H1 (cell line): Measurements from ENCODE around the gene RCSD1. TPM values are rescaled to one million over a fixed set of nuclear protein-coding genes. Genes with fewer than 3 reads are reported as not detected.

Experiments
- CTCF ChIA-PET: fragments of 300-600 bp; sonication (Branson Sonifier 250); formaldehyde crosslinking; loops from one replicate; lab custom pipeline; 2021; ENCODE audit not compliant: partially characterized antibody; lab: Charles Lee
- POLR2A ChIA-PET: fragments of 300-600 bp; sonication (Branson Sonifier 250); formaldehyde crosslinking; loops from one replicate; lab custom pipeline; 2021; ENCODE audit warnings: inconsistent platforms; ENCODE audit not compliant: partially characterized antibody; lab: Charles Lee
- DNase-seq, 2 experiments: peaks; one replicate each; pipeline versions ENCODE4 v3.0.0 to v3.0.0-alpha.2; 2010 to 2022; ENCODE audit warnings: low spot score in 2 of 2, low read depth in 1 of 2, mixed read lengths in 1 of 2
- FAIRE-seq: peaks from 2 replicates; lab custom pipeline; 2011; peaks lifted over from hg19 to GRCh38; lab: Jason Lieb, UNC
- H2AFZ ChIP-seq: 2 replicates; pipeline ENCODE4 v1.8.1; 2012; ENCODE audit warnings: low read length, inconsistent platforms
- H2AK5ac ChIP-seq: 2 replicates; pipeline ENCODE4 v1.6.1; 2013; ENCODE audit warnings: low read depth, low read length
- H2BK120ac ChIP-seq: replicated peaks from 2 replicates; pipeline ENCODE3; 2013; ENCODE audit warnings: low read depth, low read length, inconsistent platforms
- H2BK12ac ChIP-seq: 2 replicates; pipeline ENCODE4 v1.6.1; 2013; ENCODE audit warnings: low read depth, low read length
- H2BK15ac ChIP-seq: 2 replicates; pipeline ENCODE4 v1.6.1; 2013; ENCODE audit warnings: low read length
- H2BK20ac ChIP-seq: 2 replicates; pipeline ENCODE4 v1.6.1; 2013; ENCODE audit warnings: low read length
- H2BK5ac ChIP-seq: 2 replicates; pipeline ENCODE4 v1.6.1; 2013; ENCODE audit warnings: low read depth, low read length
- H3K14ac ChIP-seq: 2 replicates; pipeline ENCODE4 v1.6.1; 2013; ENCODE audit warnings: inconsistent platforms; ENCODE audit not compliant: insufficient read length
- H3K18ac ChIP-seq: 2 replicates; pipeline ENCODE4 v1.6.1; 2013; ENCODE audit warnings: low read length; ENCODE audit errors: extremely low read depth
- H3K23ac ChIP-seq: 2 replicates; pipeline ENCODE4 v1.6.1; 2013; ENCODE audit warnings: inconsistent platforms; ENCODE audit not compliant: insufficient read length
- H3K23me2 ChIP-seq: 2 replicates; pipeline ENCODE4 v1.6.1; 2013; ENCODE audit warnings: low read depth, low read length
- H3K27ac ChIP-seq: 2 replicates; pipeline ENCODE4 v1.6.1; 2011; ENCODE audit warnings: low read depth, low read length, inconsistent platforms
- H3K27me3 ChIP-seq, 4 experiments: replicated peaks in 1 of 4; 1 replicate in 1 of 4; 2 replicates in 3 of 4; pipeline versions ENCODE4 v1.6.1 to v1.8.1; 2011 to 2013; ENCODE audit warnings: low read length in 3 of 4, mild to moderate bottlenecking in 3 of 4, inconsistent platforms in 2 of 4, mixed read lengths in 2 of 4, moderate library complexity in 1 of 4; ENCODE audit not compliant: control insufficient read depth in 3 of 4, insufficient read depth in 3 of 4; ENCODE audit errors: extremely low read depth in 1 of 4
- H3K36me3 ChIP-seq, 4 experiments: 2 replicates each; pipeline versions ENCODE4 v1.6.1 to v1.8.1; 2011 to 2013; ENCODE audit warnings: mild to moderate bottlenecking in 4 of 4, low read length in 3 of 4, moderate library complexity in 2 of 4, control low read depth in 1 of 4, inconsistent platforms in 1 of 4; ENCODE audit not compliant: insufficient read depth in 4 of 4, control insufficient read depth in 2 of 4
- H3K4ac ChIP-seq: replicated peaks from 2 replicates; pipeline ENCODE3; 2013; ENCODE audit warnings: low read length, low read depth, mixed read lengths, inconsistent platforms; ENCODE audit not compliant: insufficient read length
- H3K4me1 ChIP-seq, 4 experiments: replicated peaks in 1 of 4; 1 replicate in 1 of 4; 2 replicates in 3 of 4; pipeline versions ENCODE4 v1.6.1 to v1.8.1; 2011 to 2013; ENCODE audit warnings: low read length in 3 of 4, inconsistent platforms in 2 of 4, mixed read lengths in 1 of 4; ENCODE audit not compliant: insufficient read depth in 4 of 4, control insufficient read depth in 3 of 4
- H3K4me2 ChIP-seq, 2 experiments: 2 replicates each; pipeline versions ENCODE4 v1.6.1 to v1.8.1; 2011 to 2013; ENCODE audit warnings: low read depth in 2 of 2, low read length in 2 of 2, control low read depth in 1 of 2, inconsistent platforms in 1 of 2, mild to moderate bottlenecking in 1 of 2; ENCODE audit not compliant: insufficient read depth in 1 of 2
- H3K4me3 ChIP-seq, 4 experiments: fragments of 200-600, 300-600 bp in 1 of 4; sonication (generic), shearing (Covaris generic), sonication (Bioruptor Twin) in 1 of 4; 2 replicates each; pipeline versions ENCODE4 v1.5.1 to v1.8.1; 2011 to 2016; ENCODE audit warnings: low read length in 4 of 4, low read depth in 3 of 4, control low read depth in 2 of 4, inconsistent platforms in 2 of 4, mild to moderate bottlenecking in 2 of 4, mixed read lengths in 1 of 4, moderate library complexity in 1 of 4; ENCODE audit not compliant: insufficient read depth in 2 of 4; ENCODE audit errors: extremely low read depth in 1 of 4
- H3K56ac ChIP-seq: replicated peaks from 2 replicates; pipeline ENCODE3; 2013; ENCODE audit warnings: low read depth, mild to moderate bottlenecking, mixed read lengths, low read length, inconsistent platforms; ENCODE audit not compliant: insufficient read length
- H3K79me1 ChIP-seq: 2 replicates; pipeline ENCODE4 v1.6.1; 2013; ENCODE audit warnings: low read depth, low read length, control low read depth
- H3K79me2 ChIP-seq, 2 experiments: 2 replicates each; pipeline versions ENCODE4 v1.6.1 to v1.8.1; 2012 to 2013; ENCODE audit warnings: low read length in 2 of 2, mild to moderate bottlenecking in 2 of 2, inconsistent platforms in 1 of 2; ENCODE audit not compliant: insufficient read depth in 2 of 2, control insufficient read depth in 1 of 2
- H3K9ac ChIP-seq, 4 experiments: replicated peaks in 1 of 4; 1 replicate in 1 of 4; 2 replicates in 3 of 4; pipeline versions ENCODE4 v1.6.1 to v1.8.1; 2011 to 2013; ENCODE audit warnings: low read depth in 3 of 4, low read length in 3 of 4, control low read depth in 2 of 4, mild to moderate bottlenecking in 2 of 4, moderate library complexity in 2 of 4, inconsistent platforms in 1 of 4; ENCODE audit errors: extremely low read depth in 1 of 4
- H3K9me3 ChIP-seq, 2 experiments: 2 replicates each; pipeline versions ENCODE4 v1.6.1 to v1.8.1; 2012 to 2013; ENCODE audit warnings: mild to moderate bottlenecking in 2 of 2, moderate library complexity in 2 of 2, control low read depth in 1 of 2, inconsistent platforms in 1 of 2, low read depth in 1 of 2, low read length in 1 of 2, mixed read lengths in 1 of 2; ENCODE audit not compliant: insufficient read depth in 2 of 2
- H4K20me1 ChIP-seq, 2 experiments: replicated peaks in 1 of 2; 2 replicates each; pipeline versions ENCODE3 to v1.8.1; 2011 to 2013; ENCODE audit warnings: inconsistent platforms in 2 of 2, low read length in 2 of 2, mild to moderate bottlenecking in 1 of 2; ENCODE audit not compliant: insufficient read depth in 2 of 2, control insufficient read depth in 1 of 2
- H4K5ac ChIP-seq: 2 replicates; pipeline ENCODE4 v1.6.1; 2013; ENCODE audit warnings: low read length, low read depth, mixed read lengths, inconsistent platforms; ENCODE audit not compliant: insufficient read length
- H4K8ac ChIP-seq: 2 replicates; pipeline ENCODE4 v1.8.0; 2013; ENCODE audit warnings: mild to moderate bottlenecking, moderate library complexity, low read length, inconsistent platforms; ENCODE audit not compliant: insufficient read depth; ENCODE audit errors: extremely low read depth
- H4K91ac ChIP-seq: replicated peaks from 2 replicates; pipeline ENCODE3; 2013; ENCODE audit warnings: low read length, mixed read lengths, inconsistent platforms; ENCODE audit not compliant: insufficient read length
- CREB1 ChIP-seq: IDR thresholded peaks from 2 replicates; pipeline ENCODE4 v1.6.1; 2012; ENCODE audit warnings: inconsistent platforms
- FOSL1 ChIP-seq: IDR thresholded peaks from 2 replicates; pipeline ENCODE4 v1.6.1; 2011; ENCODE audit warnings: mild to moderate bottlenecking, low read depth, low read length, moderate library complexity; ENCODE audit not compliant: insufficient read depth
- HDAC6 ChIP-seq: IDR thresholded peaks from one replicate; pipeline ENCODE4 v1.7.1; 2012; ENCODE audit warnings: low read depth, mild to moderate bottlenecking, inconsistent platforms, low read length, moderate library complexity
- POLR2AphosphoS5 ChIP-seq: IDR thresholded peaks from 2 replicates; pipeline ENCODE4 v1.6.1; 2011; ENCODE audit warnings: low read depth, low read length
- WGBS, 2 experiments: shearing (Covaris generic) in 1 of 2; methylation state at CpG; one replicate each; pipeline versions ENCODE4 v1.1.6 to v1.1.7; 2013 to 2015; ENCODE audit warnings: low lambda C conversion rate in 2 of 2, mixed read lengths in 2 of 2, inconsistent platforms in 1 of 2, low coverage in 1 of 2, missing lambda C conversion rate in 1 of 2; ENCODE audit not compliant: insufficient replicate concordance in 2 of 2, insufficient coverage in 1 of 2, insufficient read length in 1 of 2; ENCODE audit errors: extremely low coverage in 1 of 2, missing lambda C conversion rate in 1 of 2; 5-methylcytosine and 5-hydroxymethylcytosine counted together
- polyA plus RNA-seq, 7 experiments: library from polyadenylated mRNA; depleted of rRNA in 3 of 7; stranded (reverse) in 5 of 7; unstranded in 2 of 7; fragments of >200 nt in 5 of 7; fragments of 200-250 nt in 2 of 7; gene quantifications; 1 replicate in 5 of 7; 2 replicates in 1 of 7; 4 replicates in 1 of 7; pipeline versions ENCODE4 v1.2.1 to v1.2.3, GENCODE V29; 2011 to 2013; ENCODE audit warnings: missing spikeins in 2 of 7, mixed read lengths in 2 of 7
- total RNA-seq: library from RNA; stranded (reverse); fragmentation: NEBNext Ultra II Directional; extraction: Animal tissue kit (Norgen Biotek cat#: 25700); gene quantifications from 2 replicates; pipeline ENCODE4 v1.2.1, GENCODE V29; 2021

The RCSD1 gene
- total and polyA plus RNA-seq, 2 of the 8 experiments (the other 6 are each of a cell fraction or from before 2014, with no cell fraction given) = 0.47 to 0.69 TPM

DNA sequence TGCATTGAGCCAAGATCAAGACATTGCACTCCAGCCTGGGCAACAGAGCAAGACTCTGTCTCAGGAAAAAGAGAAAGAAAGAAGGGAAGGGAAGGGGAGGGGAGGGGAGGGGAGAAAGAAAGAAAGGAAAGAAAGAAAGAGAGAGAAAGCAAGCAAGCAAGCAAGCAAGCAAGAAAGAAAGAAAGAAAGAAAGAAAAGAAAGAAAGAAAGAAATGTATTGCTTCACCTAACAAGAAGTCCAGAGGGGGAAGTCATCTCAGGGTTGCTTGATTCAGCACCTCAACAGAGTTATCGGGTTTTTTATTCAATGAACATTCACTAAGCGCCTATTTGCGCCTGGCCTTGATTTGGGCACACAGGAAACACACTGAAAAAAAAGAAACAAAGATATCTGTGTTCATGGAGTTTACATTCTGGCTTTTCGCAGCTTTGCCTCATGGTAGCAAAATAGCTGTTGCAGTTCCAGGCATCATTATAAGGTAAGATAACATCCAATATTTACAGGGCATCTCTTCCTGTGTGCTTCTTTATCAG lies 8.2 kb upstream of the RCSD1 start:
- Histone ChIP-seq H2BK120ac (no peak overlapping the region), H3K79me1 (no peaks in the 10 kb centered on the region), H3K9ac (no peak overlapping the region), H2AFZ (no peak overlapping the region), H3K36me3 (no peaks in the 10 kb centered on the region), H2BK12ac (no peak overlapping the region), H3K4ac (no peak overlapping the region), H3K4me2 (no peak overlapping the region), H3K9me3 (no peaks in the 10 kb centered on the region), H3K27ac (no peak overlapping the region), H2BK20ac (no peak overlapping the region), H3K18ac (no peak overlapping the region), H3K14ac (no peak overlapping the region), H3K23me2 (no peaks in the 10 kb centered on the region; the same call in 1 of the 2 replicates), H4K91ac (no peak overlapping the region), H3K4me3 (no peak overlapping the region), H3K56ac (no peak overlapping the region), H4K8ac (no peak overlapping the region), H3K27me3 (no peaks in the 10 kb centered on the region), H2BK15ac (no peak overlapping the region), H3K79me2 (no peaks in the 10 kb centered on the region), H4K5ac (no peak overlapping the region), H2BK5ac (no peak overlapping the region), H4K20me1 (no peaks in the 10 kb centered on the region), H2AK5ac (no peak overlapping the region), H3K23ac (no peak overlapping the region), H3K4me1 (peaks cover 0 to 9% (median 5%) of the 10 kb centered on the region in 4 experiments; a peak in 5 of 7 replicates)
- POLR2A ChIA-PET = no interaction called here
- FAIRE-seq (no peak), DNase-seq (no peak)
- TF ChIP-seq POLR2AphosphoS5 (no peak), HDAC6 (no peak), FOSL1 (no peak), CREB1 (no peak)
- WGBS, 2 experiments = 94% methylated on average over 4 of the region's 4 CpGs; no CpG with 5 or more reads in 1 of the 2 experiments
- CTCF ChIA-PET = interaction anchor here (0.6 to 4.1 kb wide), 2 partner anchors 66 to 74 kb away, joined by 3 to 13 read pairs; no protein-coding TSS in a partner anchor
